Neural progenitor cell (in vitro differentiated cells): ENCODE results near the gene EAF2. TPM values are rescaled to one million over a fixed set of nuclear protein-coding genes. Genes with fewer than 3 reads are reported as not detected.

Source experiments
- DNase-seq: peaks from one replicate; pipeline ENCODE4 v3.0.0-alpha.2; 2016; ENCODE audit warnings: low spot score
- H2AFZ ChIP-seq: fragments of 200-600 bp; sonication (generic); replicated peaks from 2 replicates; pipeline ENCODE4 v1.6.1; 2016; ENCODE audit warnings: antibody characterized with exemption
- H3F3A ChIP-seq: fragments of 200-600 bp; sonication (generic); 2 replicates; pipeline ENCODE4 v1.6.1; 2016; ENCODE audit warnings: antibody characterized with exemption, low read depth
- H3K27ac ChIP-seq: fragments of 200-600 bp; sonication (generic); 2 replicates; pipeline ENCODE4 v1.5.1; 2016; ENCODE audit warnings: mild to moderate bottlenecking
- H3K27me3 ChIP-seq: fragments of 200-600 bp; sonication (generic); 2 replicates; pipeline ENCODE4 v1.6.1; 2016; ENCODE audit warnings: mild to moderate bottlenecking, moderate library complexity
- H3K36me3 ChIP-seq: fragments of 200-600 bp; sonication (generic); 2 replicates; pipeline ENCODE4 v1.5.1; 2016
- H3K4me1 ChIP-seq: fragments of 200-600 bp; sonication (generic); 2 replicates; pipeline ENCODE4 v1.6.1; 2016; ENCODE audit warnings: mixed run types
- H3K4me2 ChIP-seq: fragments of 200-600 bp; sonication (generic); 2 replicates; pipeline ENCODE4 v1.6.1; 2016
- H3K4me3 ChIP-seq: fragments of 200-600 bp; sonication (generic); 2 replicates; pipeline ENCODE4 v1.5.1; 2016
- H3K79me2 ChIP-seq: fragments of 200-600 bp; sonication (generic); 2 replicates; pipeline ENCODE4 v1.6.1; 2016; ENCODE audit warnings: low read depth
- H3K9ac ChIP-seq: fragments of 200-600 bp; sonication (generic); 2 replicates; pipeline ENCODE4 v1.6.1; 2016
- H3K9me3 ChIP-seq: fragments of 200-600 bp; sonication (generic); 2 replicates; pipeline ENCODE4 v1.5.1; 2016; ENCODE audit warnings: low read depth
- H4K20me1 ChIP-seq: fragments of 200-600 bp; sonication (generic); 2 replicates; pipeline ENCODE4 v1.6.1; 2016; ENCODE audit warnings: low read depth
- H3K27ac Mint-ChIP-seq: 3 replicates; pipeline ENCODE4 v1.8.0; 2021; ENCODE audit warnings: mixed read lengths
- H3K27me3 Mint-ChIP-seq: 2 replicates; pipeline ENCODE4 v1.8.0; 2022; ENCODE audit warnings: low read depth, mild to moderate bottlenecking, inconsistent platforms, moderate library complexity, mixed read lengths; ENCODE audit not compliant: insufficient read depth
- H3K36me3 Mint-ChIP-seq: 3 replicates; pipeline ENCODE4 v1.8.0; 2021; ENCODE audit warnings: mixed read lengths
- H3K4me1 Mint-ChIP-seq: 3 replicates; pipeline ENCODE4 v1.8.0; 2021; ENCODE audit warnings: mixed read lengths
- H3K4me3 Mint-ChIP-seq: 3 replicates; pipeline ENCODE4 v1.8.0; 2021; ENCODE audit warnings: mild to moderate bottlenecking, moderate library complexity, mixed read lengths
- H3K9me3 Mint-ChIP-seq: 3 replicates; pipeline ENCODE4 v1.8.0; 2020; ENCODE audit warnings: mixed read lengths
- EZH2 ChIP-seq: fragments of 200-600 bp; sonication (generic); IDR thresholded peaks from 2 replicates; pipeline ENCODE4 v1.6.1; 2017; ENCODE audit warnings: antibody characterized with exemption, mild to moderate bottlenecking, moderate library complexity
- EZH2phosphoT487 ChIP-seq: fragments of 200-600 bp; sonication (generic); IDR thresholded peaks from 2 replicates; pipeline ENCODE4 v1.6.1; 2017; ENCODE audit warnings: antibody characterized with exemption
- total RNA-seq: library from RNA; depleted of rRNA; stranded (reverse); fragments of >200 nt; gene quantifications from 2 replicates; pipeline ENCODE4 v1.2.3, GENCODE V29; 2015; ENCODE audit warnings: low replicate concordance
- TF ChIP-seq, protein P1 (sequence below): fragments of 200-600 bp; sonication (generic); IDR thresholded peaks from 2 replicates; pipeline ENCODE4 v1.5.1; 2017; ENCODE audit warnings: antibody characterized with exemption, mild to moderate bottlenecking

The EAF2 gene
- total RNA-seq, 1 donor from 2014 or later, result 8.5 TPM

DNA sequence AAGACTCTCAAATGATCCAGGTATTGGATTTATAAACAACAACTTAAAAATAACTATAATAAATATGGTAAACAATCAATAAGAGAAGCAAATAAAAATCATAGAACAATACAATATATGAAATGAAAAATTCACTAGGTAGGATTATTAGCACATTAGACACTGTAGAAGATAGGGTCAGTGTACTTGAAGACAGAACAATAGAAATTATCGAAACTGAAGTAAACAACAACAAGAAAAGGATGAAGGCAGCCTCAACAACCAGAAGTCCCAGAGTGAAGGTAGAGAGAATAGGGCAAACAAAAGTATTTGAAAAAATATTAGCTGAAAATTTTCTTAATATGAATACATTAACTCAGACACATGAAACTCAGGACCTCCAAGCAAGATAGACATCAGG is 12.0 kb upstream of the EAF2 start:
- no peak for DNase-seq
- TF ChIP-seq EZH2 (no peak), EZH2phosphoT487 (no peak)
- TF ChIP-seq, protein P1, sequence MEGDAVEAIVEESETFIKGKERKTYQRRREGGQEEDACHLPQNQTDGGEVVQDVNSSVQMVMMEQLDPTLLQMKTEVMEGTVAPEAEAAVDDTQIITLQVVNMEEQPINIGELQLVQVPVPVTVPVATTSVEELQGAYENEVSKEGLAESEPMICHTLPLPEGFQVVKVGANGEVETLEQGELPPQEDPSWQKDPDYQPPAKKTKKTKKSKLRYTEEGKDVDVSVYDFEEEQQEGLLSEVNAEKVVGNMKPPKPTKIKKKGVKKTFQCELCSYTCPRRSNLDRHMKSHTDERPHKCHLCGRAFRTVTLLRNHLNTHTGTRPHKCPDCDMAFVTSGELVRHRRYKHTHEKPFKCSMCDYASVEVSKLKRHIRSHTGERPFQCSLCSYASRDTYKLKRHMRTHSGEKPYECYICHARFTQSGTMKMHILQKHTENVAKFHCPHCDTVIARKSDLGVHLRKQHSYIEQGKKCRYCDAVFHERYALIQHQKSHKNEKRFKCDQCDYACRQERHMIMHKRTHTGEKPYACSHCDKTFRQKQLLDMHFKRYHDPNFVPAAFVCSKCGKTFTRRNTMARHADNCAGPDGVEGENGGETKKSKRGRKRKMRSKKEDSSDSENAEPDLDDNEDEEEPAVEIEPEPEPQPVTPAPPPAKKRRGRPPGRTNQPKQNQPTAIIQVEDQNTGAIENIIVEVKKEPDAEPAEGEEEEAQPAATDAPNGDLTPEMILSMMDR, result no peak
- Histone ChIP-seq H3F3A (no peaks in the 10 kb centered on the region), H3K79me2 (peaks cover 10% of the 10 kb centered on the region), H3K4me1 (no peaks in the 10 kb centered on the region), H3K9ac (no peak overlapping the region), H3K9me3 (peaks cover 7% of the 10 kb centered on the region), H3K4me2 (no peak overlapping the region), H3K4me3 (no peak overlapping the region), H4K20me1 (no peaks in the 10 kb centered on the region), H2AFZ (no peak overlapping the region), H3K27me3 (no peaks in the 10 kb centered on the region), H3K27ac (no peak overlapping the region), H3K36me3 (peaks cover 49% of the 10 kb centered on the region)
- H3K36me3 Mint-ChIP-seq, result peaks cover 73% of the 10 kb centered on the region
- no peaks in the 10 kb centered on the region for H3K4me1 Mint-ChIP-seq
- H3K4me3 Mint-ChIP-seq, result no peak overlapping the region
- H3K27ac Mint-ChIP-seq, result no peak overlapping the region
- peaks cover 16% of the 10 kb centered on the region for H3K9me3 Mint-ChIP-seq
- no peaks in the 10 kb centered on the region for H3K27me3 Mint-ChIP-seq

DNA sequence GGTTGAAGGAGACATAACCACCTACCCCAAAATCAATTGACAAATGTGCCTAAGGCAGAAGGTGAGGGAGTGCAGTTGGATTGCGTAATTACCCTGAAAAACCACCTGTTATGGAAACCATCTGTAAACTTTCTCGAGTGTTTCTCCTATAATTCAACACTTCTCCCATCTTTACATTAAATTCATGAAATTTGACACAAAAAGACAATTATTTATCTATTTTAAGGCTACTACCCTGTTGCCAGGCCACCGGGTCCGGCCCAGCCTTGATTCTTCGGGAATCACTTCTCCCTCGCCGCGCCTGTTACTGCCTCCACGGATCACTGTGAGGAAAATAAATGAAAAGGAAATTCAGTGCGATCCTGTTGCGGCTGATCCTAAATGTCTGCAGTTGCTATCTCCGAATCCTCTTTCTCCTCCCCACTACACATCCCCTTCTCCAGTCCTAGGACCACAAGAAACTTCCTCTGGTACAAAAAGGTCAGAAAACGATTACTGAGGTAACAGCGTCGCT is 795 bp upstream of the EAF2 start:
- peak; percentile 38 for DNase-seq
- Histone ChIP-seq H3K9ac (peak overlapping the region; percentile 51), H3K4me3 (peak overlapping the region; percentile 76), H3K27me3 (peaks cover 20% of the 10 kb centered on the region), H3K27ac (no peak overlapping the region), H3K36me3 (peaks cover 17% of the 10 kb centered on the region), H4K20me1 (no peaks in the 10 kb centered on the region), H2AFZ (peak overlapping the region; percentile 58), H3K79me2 (peaks cover 30% of the 10 kb centered on the region), H3K4me2 (peak overlapping the region; percentile 76), H3K4me1 (peaks cover 14% of the 10 kb centered on the region), H3K9me3 (no peaks in the 10 kb centered on the region), H3F3A (no peaks in the 10 kb centered on the region)
- no peak for TF ChIP-seq EZH2phosphoT487
- TF ChIP-seq, protein P1, result no peak
- no peak for TF ChIP-seq EZH2
- Mint-ChIP-seq H3K36me3 (peaks cover 15% of the 10 kb centered on the region), H3K27ac (peak overlapping the region; percentile 87), H3K9me3 (no peaks in the 10 kb centered on the region), H3K4me3 (peak overlapping the region; percentile 94), H3K27me3 (no peaks in the 10 kb centered on the region), H3K4me1 (peaks cover 13% of the 10 kb centered on the region)

DNA sequence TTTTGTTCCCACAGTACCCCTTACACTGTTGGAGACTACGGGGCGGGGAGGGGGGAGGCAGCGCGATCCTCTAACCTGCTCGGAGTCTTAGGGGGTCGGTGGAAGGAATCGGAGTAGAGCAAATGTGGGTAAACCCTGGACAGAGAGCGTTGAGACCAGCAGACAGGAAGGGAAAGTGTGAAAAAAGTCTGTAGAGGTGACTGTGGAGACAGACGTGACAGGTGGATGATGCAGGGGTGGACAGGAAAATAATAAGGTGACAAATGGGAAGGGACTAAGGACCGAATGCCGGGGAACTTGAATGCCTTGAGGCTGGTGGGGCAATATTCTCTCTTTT is 424 bp downstream of the EAF2 start:
- Histone ChIP-seq H3K36me3 (peaks cover 17% of the 10 kb centered on the region), H3K4me2 (peak overlapping the region; percentile 76), H3K27me3 (peaks cover 20% of the 10 kb centered on the region), H2AFZ (peak overlapping the region; percentile 98), H3F3A (no peaks in the 10 kb centered on the region), H3K9me3 (no peaks in the 10 kb centered on the region), H3K4me1 (peaks cover 14% of the 10 kb centered on the region), H4K20me1 (no peaks in the 10 kb centered on the region), H3K79me2 (peaks cover 30% of the 10 kb centered on the region), H3K27ac (no peak overlapping the region), H3K9ac (peak overlapping the region; percentile 43), H3K4me3 (peak overlapping the region; percentile 76)
- no peak for DNase-seq
- Mint-ChIP-seq H3K36me3 (peaks cover 15% of the 10 kb centered on the region), H3K4me1 (peaks cover 13% of the 10 kb centered on the region), H3K4me3 (peak overlapping the region; percentile 94), H3K9me3 (no peaks in the 10 kb centered on the region), H3K27ac (no peak overlapping the region), H3K27me3 (no peaks in the 10 kb centered on the region)
- TF ChIP-seq EZH2 (no peak), EZH2phosphoT487 (no peak)
- TF ChIP-seq, protein P1, result no peak
